Panc1 (cell line): ENCODE data around the gene CYB5R3. TPM values are rescaled to one million over a fixed set of nuclear protein-coding genes. Genes with fewer than 3 reads are reported as not detected.
"Not testable (repeated sequence)": the region's sequence is repeated elsewhere in the genome, so short reads cannot be mapped to it uniquely, and the experiment has no call there.

ENCODE experiments used
- ATAC-seq: fragments of 200-7000 bp; cut with Tn5 transposase; 2 replicates; pipeline ENCODE4 v1.9.1; 2020; ENCODE audit warnings: mild to moderate bottlenecking, moderate library complexity
- BruUV-seq: library from RNA; stranded (reverse); fragments of 400-500 nt; replicated peaks from 2 replicates; lab custom pipeline; 2021; lab: Mats Ljungman, UMichigan
- CTCF ChIA-PET: fragments of 300-600 bp; sonication (Branson Sonifier 250); formaldehyde crosslinking; loops from one replicate; lab custom pipeline; 2022; ENCODE audit warnings: antibody characterized with exemption; lab: Charles Lee
- POLR2A ChIA-PET: fragments of 300-600 bp; sonication (Branson Sonifier 250); formaldehyde crosslinking; loops from one replicate; lab custom pipeline; 2022; ENCODE audit warnings: antibody characterized with exemption; lab: Charles Lee
- DNase-seq: peaks from one replicate; pipeline ENCODE4 v3.0.0-alpha.2; 2010; ENCODE audit warnings: low read depth, low spot score
- H3K27ac ChIP-seq: 2 replicates; pipeline ENCODE4 v1.5.1; 2011; ENCODE audit warnings: mild to moderate bottlenecking, low read length, inconsistent platforms
- H3K27me3 ChIP-seq: fragments of 200-500 bp; sonication (Bioruptor generic); 2 replicates; pipeline ENCODE4 v1.6.0; 2014; ENCODE audit warnings: low read length, inconsistent platforms; ENCODE audit not compliant: control insufficient read depth, insufficient read depth
- H3K36me3 ChIP-seq: fragments of 200-500 bp; sonication (Bioruptor generic); 2 replicates; pipeline ENCODE4 v1.5.1; 2014; ENCODE audit warnings: inconsistent platforms, mild to moderate bottlenecking, low read length, moderate library complexity; ENCODE audit not compliant: control insufficient read depth, insufficient read depth
- H3K4me1 ChIP-seq: 2 replicates; pipeline ENCODE4 v1.5.1; 2011; ENCODE audit warnings: inconsistent platforms, mild to moderate bottlenecking, low read length, moderate library complexity; ENCODE audit not compliant: control insufficient read depth, insufficient read depth
- H3K4me3 ChIP-seq, 2 experiments: 2 replicates each; pipeline ENCODE4 v1.5.1; 2011 to 2012; ENCODE audit warnings: low read depth in 2 of 2, low read length in 2 of 2, mild to moderate bottlenecking in 2 of 2, inconsistent platforms in 1 of 2, moderate library complexity in 1 of 2
- H3K9me3 ChIP-seq: fragments of 200-500 bp; sonication (Bioruptor generic); 2 replicates; pipeline ENCODE4 v1.5.1; 2014; ENCODE audit warnings: low read depth, mild to moderate bottlenecking, inconsistent platforms, low read length, moderate library complexity; ENCODE audit not compliant: control insufficient read depth, insufficient read depth
- POLR2AphosphoS5 ChIP-seq: IDR thresholded peaks from 2 replicates; pipeline ENCODE4 v1.6.1; 2012; ENCODE audit warnings: mild to moderate bottlenecking, low read depth, low read length, moderate library complexity
- SIN3A ChIP-seq: IDR thresholded peaks from 2 replicates; pipeline ENCODE4 v1.6.1; 2012; ENCODE audit warnings: low read depth, mild to moderate bottlenecking, low read length, moderate library complexity, borderline replicate concordance; ENCODE audit not compliant: insufficient read depth
- TCF7L2 ChIP-seq: IDR thresholded peaks from 2 replicates; pipeline ENCODE4 v1.6.1; 2011; ENCODE audit warnings: mild to moderate bottlenecking, low read depth, low read length, inconsistent platforms
- in situ Hi-C: cut with HindIII; loops from 2 replicates; pipeline ENCODE4 v1.10.0; 2016; ENCODE audit warnings: low sequenced_read_pairs, low pct_unique_long_range_greater_than_20kb
- intact Hi-C: fragments of 100-400 bp; cut with micrococcal nuclease; formaldehyde crosslinking; loops from one replicate; pipeline ENCODE4 v1.10.0; 2022; ENCODE audit not compliant: unreplicated experiment
- total RNA-seq: library from RNA; stranded (reverse); gene quantifications from one replicate; pipeline ENCODE4 v1.2.1, GENCODE V29; 2021; ENCODE audit not compliant: unreplicated experiment
- TF ChIP-seq, protein P1 (sequence below), 2 experiments: IDR thresholded peaks; 2 replicates each; pipeline ENCODE4 v1.6.1; 2011 to 2012; ENCODE audit warnings: low read depth in 2 of 2, control low read depth in 1 of 2, low read length in 1 of 2, mild to moderate bottlenecking in 1 of 2, moderate library complexity in 1 of 2; ENCODE audit not compliant: insufficient read depth in 1 of 2
- TF ChIP-seq, protein P2 (sequence below): fragments of 450-650 bp; IDR thresholded peaks from 2 replicates; pipeline ENCODE4 v1.5.1; 2017; ENCODE audit warnings: mild to moderate bottlenecking

CYB5R3 gene
- total RNA-seq, 1 experiment from 2014 or later: 102 TPM

DNA sequence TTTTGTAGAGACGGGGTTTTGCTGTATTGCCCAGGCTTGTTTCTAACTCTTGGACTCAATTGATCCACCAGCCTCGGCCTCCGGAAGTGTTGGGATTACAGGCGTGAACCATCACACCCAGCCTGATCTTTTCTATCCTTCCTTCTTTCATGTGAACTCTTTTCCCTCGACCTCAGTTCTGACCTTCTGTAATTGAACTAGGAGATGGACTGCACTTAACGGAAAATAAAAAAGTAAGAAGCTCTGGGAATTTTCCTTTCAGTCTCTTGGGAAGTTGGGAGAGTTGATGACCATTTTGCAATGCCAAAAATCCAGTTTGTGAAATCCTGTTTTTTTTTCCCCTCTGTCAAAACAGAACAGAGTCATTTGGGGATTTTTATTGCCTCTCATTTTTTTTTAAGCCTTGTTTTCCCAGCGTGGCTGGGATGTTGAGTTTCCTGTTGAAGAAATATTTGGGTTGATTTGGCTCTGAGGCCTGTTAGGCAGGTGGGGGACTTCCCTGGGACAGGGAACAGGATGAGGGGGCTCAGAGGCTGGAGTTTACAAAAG is 26.9 kb upstream of the CYB5R3 start:
- BruUV-seq: no TSS peak
- no peak for ATAC-seq
- Histone ChIP-seq H3K36me3 (no peaks in the 10 kb centered on the region), H3K4me1 (peaks cover 3% of the 10 kb centered on the region; the same call in 1 of the 2 replicates), H3K9me3 (no peaks in the 10 kb centered on the region), H3K4me3 (no peak overlapping the region), H3K27me3 (no peaks in the 10 kb centered on the region), H3K27ac (no peak overlapping the region)
- TF ChIP-seq, protein P1, sequence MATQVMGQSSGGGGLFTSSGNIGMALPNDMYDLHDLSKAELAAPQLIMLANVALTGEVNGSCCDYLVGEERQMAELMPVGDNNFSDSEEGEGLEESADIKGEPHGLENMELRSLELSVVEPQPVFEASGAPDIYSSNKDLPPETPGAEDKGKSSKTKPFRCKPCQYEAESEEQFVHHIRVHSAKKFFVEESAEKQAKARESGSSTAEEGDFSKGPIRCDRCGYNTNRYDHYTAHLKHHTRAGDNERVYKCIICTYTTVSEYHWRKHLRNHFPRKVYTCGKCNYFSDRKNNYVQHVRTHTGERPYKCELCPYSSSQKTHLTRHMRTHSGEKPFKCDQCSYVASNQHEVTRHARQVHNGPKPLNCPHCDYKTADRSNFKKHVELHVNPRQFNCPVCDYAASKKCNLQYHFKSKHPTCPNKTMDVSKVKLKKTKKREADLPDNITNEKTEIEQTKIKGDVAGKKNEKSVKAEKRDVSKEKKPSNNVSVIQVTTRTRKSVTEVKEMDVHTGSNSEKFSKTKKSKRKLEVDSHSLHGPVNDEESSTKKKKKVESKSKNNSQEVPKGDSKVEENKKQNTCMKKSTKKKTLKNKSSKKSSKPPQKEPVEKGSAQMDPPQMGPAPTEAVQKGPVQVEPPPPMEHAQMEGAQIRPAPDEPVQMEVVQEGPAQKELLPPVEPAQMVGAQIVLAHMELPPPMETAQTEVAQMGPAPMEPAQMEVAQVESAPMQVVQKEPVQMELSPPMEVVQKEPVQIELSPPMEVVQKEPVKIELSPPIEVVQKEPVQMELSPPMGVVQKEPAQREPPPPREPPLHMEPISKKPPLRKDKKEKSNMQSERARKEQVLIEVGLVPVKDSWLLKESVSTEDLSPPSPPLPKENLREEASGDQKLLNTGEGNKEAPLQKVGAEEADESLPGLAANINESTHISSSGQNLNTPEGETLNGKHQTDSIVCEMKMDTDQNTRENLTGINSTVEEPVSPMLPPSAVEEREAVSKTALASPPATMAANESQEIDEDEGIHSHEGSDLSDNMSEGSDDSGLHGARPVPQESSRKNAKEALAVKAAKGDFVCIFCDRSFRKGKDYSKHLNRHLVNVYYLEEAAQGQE (IDR thresholded peaks at IDR 0.05; ENCODE audit: insufficient read depth in 1 of 2, low read depth in 2 of 2, low read length in 1 of 2): no peak
- no peak for DNase-seq
- in situ Hi-C loops (no loop called here), intact Hi-C loops (no loop called here)
- ChIA-PET CTCF (no interaction called here), POLR2A (no interaction called here)

DNA sequence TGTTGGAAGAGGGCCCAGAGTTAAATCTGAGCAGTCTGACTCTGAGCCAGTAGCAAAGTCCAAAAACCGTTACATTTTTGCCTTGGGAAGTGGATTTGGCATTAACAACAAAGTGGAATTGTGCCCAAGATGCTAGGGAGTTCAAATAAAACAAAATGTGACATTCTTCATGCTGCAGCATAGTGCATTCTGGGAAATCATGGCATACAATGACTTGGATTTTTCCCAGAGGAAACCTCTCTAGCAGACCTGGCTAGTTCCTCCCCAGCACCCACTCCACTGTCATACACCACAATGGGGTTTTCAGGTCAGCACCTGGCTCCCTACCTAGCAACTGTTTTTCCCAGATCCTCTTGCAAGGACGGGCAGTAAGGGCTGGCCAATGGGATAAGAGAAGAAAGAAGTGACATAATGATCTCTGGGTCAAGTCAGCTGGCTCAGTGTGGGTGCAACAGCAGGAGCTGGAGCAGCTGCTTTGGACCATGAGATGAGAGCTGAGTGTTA is 24.8 kb upstream of the CYB5R3 start:
- TF ChIP-seq SIN3A (no peak), POLR2AphosphoS5 (no peak), TCF7L2 (no peak)
- TF ChIP-seq, protein P1 (IDR thresholded peaks at IDR 0.05; ENCODE audit: insufficient read depth in 1 of 2, low read depth in 2 of 2, low read length in 1 of 2): no peak
- TF ChIP-seq, protein P2, sequence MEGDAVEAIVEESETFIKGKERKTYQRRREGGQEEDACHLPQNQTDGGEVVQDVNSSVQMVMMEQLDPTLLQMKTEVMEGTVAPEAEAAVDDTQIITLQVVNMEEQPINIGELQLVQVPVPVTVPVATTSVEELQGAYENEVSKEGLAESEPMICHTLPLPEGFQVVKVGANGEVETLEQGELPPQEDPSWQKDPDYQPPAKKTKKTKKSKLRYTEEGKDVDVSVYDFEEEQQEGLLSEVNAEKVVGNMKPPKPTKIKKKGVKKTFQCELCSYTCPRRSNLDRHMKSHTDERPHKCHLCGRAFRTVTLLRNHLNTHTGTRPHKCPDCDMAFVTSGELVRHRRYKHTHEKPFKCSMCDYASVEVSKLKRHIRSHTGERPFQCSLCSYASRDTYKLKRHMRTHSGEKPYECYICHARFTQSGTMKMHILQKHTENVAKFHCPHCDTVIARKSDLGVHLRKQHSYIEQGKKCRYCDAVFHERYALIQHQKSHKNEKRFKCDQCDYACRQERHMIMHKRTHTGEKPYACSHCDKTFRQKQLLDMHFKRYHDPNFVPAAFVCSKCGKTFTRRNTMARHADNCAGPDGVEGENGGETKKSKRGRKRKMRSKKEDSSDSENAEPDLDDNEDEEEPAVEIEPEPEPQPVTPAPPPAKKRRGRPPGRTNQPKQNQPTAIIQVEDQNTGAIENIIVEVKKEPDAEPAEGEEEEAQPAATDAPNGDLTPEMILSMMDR: no peak
- in situ Hi-C loops: no loop called here
- ChIA-PET CTCF (no interaction called here), POLR2A (no interaction called here)
- no peak for DNase-seq
- Histone ChIP-seq H3K36me3 (no peaks in the 10 kb centered on the region), H3K4me1 (peaks cover 3% of the 10 kb centered on the region; the same call in 1 of the 2 replicates), H3K27ac (no peak overlapping the region), H3K9me3 (no peaks in the 10 kb centered on the region), H3K4me3 (no peak overlapping the region), H3K27me3 (no peaks in the 10 kb centered on the region)
- no peak for ATAC-seq
- intact Hi-C loops: no loop called here
- BruUV-seq: no TSS peak

DNA sequence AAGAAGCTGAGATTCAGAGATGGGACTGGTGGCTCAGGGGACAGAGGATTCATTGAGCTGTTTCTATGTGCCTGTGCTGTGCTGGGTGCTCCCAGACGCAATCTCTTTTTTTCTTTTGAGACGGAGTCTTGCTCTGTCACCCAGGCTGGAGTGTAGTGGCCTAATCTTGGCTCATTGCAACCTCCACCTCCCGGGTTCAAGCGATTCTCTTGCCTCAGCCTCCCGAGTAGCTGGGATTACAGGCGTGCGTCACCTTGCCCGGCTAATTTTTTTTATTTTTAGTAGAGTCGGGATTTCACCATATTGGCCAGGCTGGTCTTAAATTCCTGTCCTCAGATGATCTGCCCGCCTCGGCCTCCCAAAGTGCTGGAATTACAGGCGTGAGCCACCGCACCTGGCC is 23.9 kb upstream of the CYB5R3 start:
- CTCF ChIA-PET, DNase-seq, in situ Hi-C loops, H3K27me3 ChIP-seq, ATAC-seq, H3K36me3 ChIP-seq, H3K27ac ChIP-seq, BruUV-seq, H3K9me3 ChIP-seq, POLR2A ChIA-PET, H3K4me1 ChIP-seq, intact Hi-C loops, H3K4me3 ChIP-seq: not testable (repeated sequence)
